PC-3 (cell line): ENCODE measurements around the gene DUS1L. TPM values are rescaled to one million over a fixed set of nuclear protein-coding genes. Genes with fewer than 3 reads are reported as not detected.

Source experiments
- ATAC-seq: fragments of 200-7000 bp; cut with Tn5 transposase; 2 replicates; pipeline ENCODE4 v1.9.1; 2020; ENCODE audit warnings: mild to moderate bottlenecking, moderate library complexity
- BruUV-seq: library from RNA; stranded (reverse); fragments of 400-500 nt; replicated peaks from 2 replicates; lab custom pipeline; 2021; lab: Mats Ljungman, UMichigan
- CTCF ChIA-PET: fragments of 300-600 bp; sonication (Branson Sonifier 250); formaldehyde crosslinking; loops from one replicate; lab custom pipeline; 2022; ENCODE audit warnings: antibody characterized with exemption; lab: Charles Lee
- POLR2A ChIA-PET: fragments of 300-600 bp; sonication (Branson Sonifier 250); formaldehyde crosslinking; loops from one replicate; lab custom pipeline; 2022; ENCODE audit warnings: antibody characterized with exemption; ENCODE audit not compliant: unreplicated experiment; lab: Charles Lee
- DNase-seq: peaks from one replicate; pipeline ENCODE4 v3.0.0-alpha.2; 2015
- H2AFZ ChIP-seq: fragments of 300-600 bp; sonication (generic); 2 replicates; pipeline ENCODE4 v1.6.0; 2016; ENCODE audit warnings: antibody characterized with exemption, low read length
- H3F3A ChIP-seq: fragments of 300-600 bp; sonication (generic); one replicate; pipeline ENCODE4 v1.6.0; 2017; ENCODE audit warnings: antibody characterized with exemption, low read length, control low read depth, mild to moderate bottlenecking; ENCODE audit not compliant: unreplicated experiment
- H3K27ac ChIP-seq: fragments of 300-600 bp; sonication (generic); 2 replicates; pipeline ENCODE4 v1.5.1; 2016; ENCODE audit warnings: mild to moderate bottlenecking, low read length
- H3K27me3 ChIP-seq: fragments of 300-600 bp; sonication (generic); 2 replicates; pipeline ENCODE4 v1.6.1; 2016; ENCODE audit warnings: low read length, mixed read lengths
- H3K36me3 ChIP-seq: fragments of 300-600 bp; sonication (generic); 2 replicates; pipeline ENCODE4 v1.6.1; 2016; ENCODE audit warnings: low read depth, mixed run types, low read length, mixed read lengths
- H3K4me1 ChIP-seq: fragments of 300-600 bp; sonication (generic); 2 replicates; pipeline ENCODE4 v1.5.1; 2016; ENCODE audit warnings: low read length; ENCODE audit not compliant: insufficient read depth
- H3K4me2 ChIP-seq: fragments of 300-600 bp; sonication (generic); 2 replicates; pipeline ENCODE4 v1.6.0; 2016; ENCODE audit warnings: low read length
- H3K4me3 ChIP-seq: fragments of 300-600 bp; sonication (generic); 2 replicates; pipeline ENCODE4 v1.5.1; 2016; ENCODE audit warnings: mild to moderate bottlenecking, low read length, mixed read lengths
- H3K79me2 ChIP-seq: fragments of 300-600 bp; sonication (generic); 2 replicates; pipeline ENCODE4 v1.6.1; 2017; ENCODE audit warnings: low read length, mixed read lengths
- H3K9ac ChIP-seq: fragments of 300-600 bp; sonication (generic); 2 replicates; pipeline ENCODE4 v1.6.0; 2016; ENCODE audit warnings: mild to moderate bottlenecking, low read length
- H3K9me2 ChIP-seq: fragments of 300-600 bp; sonication (generic); replicated peaks from 2 replicates; pipeline ENCODE4 v1.6.1; 2016; ENCODE audit warnings: mixed run types, low read length, mixed read lengths
- H3K9me3 ChIP-seq: fragments of 300-600 bp; sonication (generic); 2 replicates; pipeline ENCODE4 v1.6.1; 2016; ENCODE audit warnings: low read length, mixed read lengths
- H4K20me1 ChIP-seq: fragments of 300-600 bp; sonication (generic); 2 replicates; pipeline ENCODE4 v1.6.1; 2016; ENCODE audit warnings: low read length, mixed read lengths
- EZH2 ChIP-seq: fragments of 300-600 bp; sonication (generic); IDR thresholded peaks from one replicate; pipeline ENCODE4 v1.6.1; 2017; ENCODE audit warnings: antibody characterized with exemption, mild to moderate bottlenecking, low read length; ENCODE audit not compliant: unreplicated experiment
- EZH2phosphoT487 ChIP-seq: fragments of 300-600 bp; sonication (generic); IDR thresholded peaks from 2 replicates; pipeline ENCODE4 v1.6.1; 2018; ENCODE audit warnings: mild to moderate bottlenecking, antibody characterized with exemption, low read length, borderline replicate concordance
- intact Hi-C: fragments of 100-400 bp; cut with micrococcal nuclease; formaldehyde crosslinking; loops from 2 replicates; pipeline ENCODE4 v1.9.0; 2023
- total RNA-seq: library from RNA; depleted of rRNA; stranded (reverse); fragments of >200 nt; gene quantifications from 2 replicates; pipeline ENCODE4 v1.2.3, GENCODE V29; 2014
- TF ChIP-seq, protein P1 (sequence below): fragments of 300-600 bp; sonication (generic); conservative IDR thresholded peaks from 2 replicates; pipeline ENCODE4 v1.5.1; 2017; ENCODE audit warnings: antibody characterized with exemption, low read depth, mild to moderate bottlenecking, low read length

DUS1L gene
- total RNA-seq, 1 experiment from 2014 or later: 205 TPM

DNA sequence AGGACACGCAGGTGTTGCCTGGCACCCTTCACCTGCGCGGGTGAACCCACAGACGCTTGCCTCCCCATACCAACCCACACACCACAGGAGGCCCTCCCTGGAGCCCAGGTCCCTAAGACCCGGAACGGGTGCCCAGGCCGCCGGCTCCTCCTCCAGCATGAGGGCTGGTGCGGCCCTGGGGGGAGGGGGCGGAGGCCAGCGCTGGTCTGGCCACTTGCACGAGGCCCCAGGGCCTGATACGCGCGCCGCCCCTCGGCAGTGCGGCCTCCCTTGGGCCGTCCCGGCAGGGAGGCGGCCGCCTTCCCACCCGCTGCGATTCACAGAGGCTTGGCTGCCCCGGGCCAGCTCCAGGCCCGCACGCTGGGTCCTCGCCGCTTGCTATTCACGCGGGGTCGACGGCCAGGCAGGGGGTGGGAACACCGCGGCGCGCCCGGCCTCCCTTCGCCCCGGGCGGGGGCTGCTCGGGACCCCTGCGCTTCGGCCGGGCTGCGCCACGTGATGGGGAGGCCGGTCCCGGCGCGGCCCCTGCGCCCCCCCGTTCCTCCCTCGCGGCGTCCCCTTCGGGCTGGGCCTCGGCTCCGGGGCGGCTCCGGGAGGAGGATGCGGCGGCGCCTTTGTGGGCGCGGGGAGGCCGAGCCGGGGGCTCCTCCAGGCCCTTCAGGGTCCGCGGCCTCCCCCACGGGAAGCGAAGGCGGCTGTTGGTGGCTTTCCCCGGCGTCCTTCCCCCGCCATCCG lies 31.7 kb upstream of the DUS1L start:
- peaks cover 47% of the 10 kb centered on the region for H3K79me2 ChIP-seq
- H3K4me1 ChIP-seq: peaks cover 30% of the 10 kb centered on the region

DNA sequence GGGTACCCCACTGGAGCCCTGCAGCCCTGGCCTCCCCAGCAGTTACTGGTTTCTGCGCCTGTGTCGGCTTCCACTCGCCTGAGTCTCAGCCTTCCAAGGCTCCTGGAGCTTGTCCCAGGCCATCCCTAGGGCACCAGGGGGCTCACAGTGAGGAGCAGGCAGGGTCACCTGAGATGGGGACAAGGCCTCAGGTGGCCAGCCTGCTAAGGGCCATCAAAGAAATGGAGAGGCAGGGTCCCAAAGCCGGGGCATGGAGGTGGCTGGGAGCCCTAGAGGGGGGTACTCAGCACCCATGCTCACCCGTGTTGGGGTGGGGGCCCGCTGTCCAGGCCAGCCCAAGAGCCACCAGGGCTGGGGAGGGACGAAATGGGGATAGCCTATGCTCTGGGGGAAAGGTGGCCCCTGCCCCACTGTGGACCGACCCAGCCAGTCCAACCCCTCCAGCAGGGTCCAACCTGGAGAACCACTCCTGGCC lies 31.1 kb upstream of the DUS1L start:
- no peaks in the 10 kb centered on the region for H3K9me2 ChIP-seq
- peaks cover 47% of the 10 kb centered on the region for H3K79me2 ChIP-seq
- ATAC-seq: no peak
- H3K4me1 ChIP-seq: peaks cover 30% of the 10 kb centered on the region
- H3K4me3 ChIP-seq: peak overlapping the region; percentile 91
- H4K20me1 ChIP-seq: peaks cover 29% of the 10 kb centered on the region
- no peaks in the 10 kb centered on the region for H3K9me3 ChIP-seq
- TF ChIP-seq, protein P1, sequence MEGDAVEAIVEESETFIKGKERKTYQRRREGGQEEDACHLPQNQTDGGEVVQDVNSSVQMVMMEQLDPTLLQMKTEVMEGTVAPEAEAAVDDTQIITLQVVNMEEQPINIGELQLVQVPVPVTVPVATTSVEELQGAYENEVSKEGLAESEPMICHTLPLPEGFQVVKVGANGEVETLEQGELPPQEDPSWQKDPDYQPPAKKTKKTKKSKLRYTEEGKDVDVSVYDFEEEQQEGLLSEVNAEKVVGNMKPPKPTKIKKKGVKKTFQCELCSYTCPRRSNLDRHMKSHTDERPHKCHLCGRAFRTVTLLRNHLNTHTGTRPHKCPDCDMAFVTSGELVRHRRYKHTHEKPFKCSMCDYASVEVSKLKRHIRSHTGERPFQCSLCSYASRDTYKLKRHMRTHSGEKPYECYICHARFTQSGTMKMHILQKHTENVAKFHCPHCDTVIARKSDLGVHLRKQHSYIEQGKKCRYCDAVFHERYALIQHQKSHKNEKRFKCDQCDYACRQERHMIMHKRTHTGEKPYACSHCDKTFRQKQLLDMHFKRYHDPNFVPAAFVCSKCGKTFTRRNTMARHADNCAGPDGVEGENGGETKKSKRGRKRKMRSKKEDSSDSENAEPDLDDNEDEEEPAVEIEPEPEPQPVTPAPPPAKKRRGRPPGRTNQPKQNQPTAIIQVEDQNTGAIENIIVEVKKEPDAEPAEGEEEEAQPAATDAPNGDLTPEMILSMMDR: no peak
- TF ChIP-seq EZH2phosphoT487: no peak
- TF ChIP-seq EZH2: no peak
- ChIA-PET POLR2A (no interaction called here), CTCF (no interaction called here)
- peaks cover 34% of the 10 kb centered on the region for H3K36me3 ChIP-seq
- peak overlapping the region; percentile 97 for H3K4me2 ChIP-seq
- BruUV-seq: TSS peak; percentile 42
- DNase-seq: no peak
- H3K27ac ChIP-seq: peak overlapping the region; percentile 54; the same call in 1 of the 2 replicates
- no peaks in the 10 kb centered on the region for H3F3A ChIP-seq
- H3K27me3 ChIP-seq: no peaks in the 10 kb centered on the region
- intact Hi-C loops: loop anchor here (5.0 kb wide), 1 partner anchor 59 kb away; the partner anchor contains the start of gene DCXR
- no peak overlapping the region for H2AFZ ChIP-seq
- peak overlapping the region; percentile 99 for H3K9ac ChIP-seq

More for the DNA sequence above, 31.7 kb upstream of the DUS1L start:
- TF ChIP-seq, protein P1: no peak
- TF ChIP-seq EZH2phosphoT487 (no peak), EZH2 (no peak)
- Histone ChIP-seq H4K20me1 (peaks cover 29% of the 10 kb centered on the region), H3K27ac (peak overlapping the region; percentile 54), H3F3A (no peaks in the 10 kb centered on the region), H3K36me3 (peaks cover 30% of the 10 kb centered on the region), H3K9me3 (no peaks in the 10 kb centered on the region), H3K27me3 (no peaks in the 10 kb centered on the region), H3K4me3 (peak overlapping the region; percentile 91), H3K9me2 (no peaks in the 10 kb centered on the region), H2AFZ (no peak overlapping the region), H3K9ac (peak overlapping the region; percentile 99), H3K4me2 (peak overlapping the region; percentile 97)
- ATAC-seq (peak; percentile 9), DNase-seq (peak; percentile 31)
- no TSS peak for BruUV-seq
- ChIA-PET POLR2A (interaction anchor here (1.8 kb wide), 1 partner anchor 60 kb away, joined by 4 read pairs; the partner anchor contains the start of gene DCXR), CTCF (interaction anchor here (0.6 kb wide), 1 partner anchor 97 kb away, joined by 4 read pairs; no protein-coding TSS in a partner anchor)
- intact Hi-C loops: loop anchor here (5.0 kb wide), 1 partner anchor 60 kb away; the partner anchor contains the start of gene DCXR
